GM10266 (cell line): Measurements from ENCODE around the gene ITGA6.

Source experiments
- DNase-seq: peaks from one replicate; pipeline ENCODE4 v3.0.0; 2012; ENCODE audit errors: extremely low spot score
- TF ChIP-seq, protein P1 (sequence below): IDR thresholded peaks from 2 replicates; pipeline ENCODE4 v1.5.1; 2012; ENCODE audit warnings: mild to moderate bottlenecking, low read depth; ENCODE audit not compliant: control insufficient read depth, insufficient read depth; ENCODE audit errors: missing control alignments

The ITGA6 gene

DNA sequence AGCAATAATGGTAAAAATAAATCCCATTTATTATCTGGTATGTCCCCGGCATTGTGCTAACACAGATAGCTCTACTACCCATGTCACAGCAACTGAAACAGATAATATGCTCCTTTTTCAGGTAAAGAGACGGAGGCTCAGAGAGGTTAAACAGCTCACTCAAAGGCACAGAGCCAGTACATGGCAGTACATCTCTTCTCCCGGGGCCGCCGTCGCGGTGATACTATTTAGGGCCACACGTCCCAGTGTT lies 127.8 kb downstream of the ITGA6 start:
- DNase-seq: no peak
- TF ChIP-seq, protein P1, sequence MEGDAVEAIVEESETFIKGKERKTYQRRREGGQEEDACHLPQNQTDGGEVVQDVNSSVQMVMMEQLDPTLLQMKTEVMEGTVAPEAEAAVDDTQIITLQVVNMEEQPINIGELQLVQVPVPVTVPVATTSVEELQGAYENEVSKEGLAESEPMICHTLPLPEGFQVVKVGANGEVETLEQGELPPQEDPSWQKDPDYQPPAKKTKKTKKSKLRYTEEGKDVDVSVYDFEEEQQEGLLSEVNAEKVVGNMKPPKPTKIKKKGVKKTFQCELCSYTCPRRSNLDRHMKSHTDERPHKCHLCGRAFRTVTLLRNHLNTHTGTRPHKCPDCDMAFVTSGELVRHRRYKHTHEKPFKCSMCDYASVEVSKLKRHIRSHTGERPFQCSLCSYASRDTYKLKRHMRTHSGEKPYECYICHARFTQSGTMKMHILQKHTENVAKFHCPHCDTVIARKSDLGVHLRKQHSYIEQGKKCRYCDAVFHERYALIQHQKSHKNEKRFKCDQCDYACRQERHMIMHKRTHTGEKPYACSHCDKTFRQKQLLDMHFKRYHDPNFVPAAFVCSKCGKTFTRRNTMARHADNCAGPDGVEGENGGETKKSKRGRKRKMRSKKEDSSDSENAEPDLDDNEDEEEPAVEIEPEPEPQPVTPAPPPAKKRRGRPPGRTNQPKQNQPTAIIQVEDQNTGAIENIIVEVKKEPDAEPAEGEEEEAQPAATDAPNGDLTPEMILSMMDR: no peak
